NAMALWA (cell line): Measurements from ENCODE around the gene PDZD4.
"Not testable (repeated sequence)": the region's sequence is repeated elsewhere in the genome, so short reads cannot be mapped to it uniquely, and the experiment has no call there.

ENCODE experiments used
- DNase-seq: peaks from one replicate; pipeline ENCODE4 v3.0.0-alpha.2; 2015; ENCODE audit warnings: low spot score

The PDZD4 gene

DNA sequence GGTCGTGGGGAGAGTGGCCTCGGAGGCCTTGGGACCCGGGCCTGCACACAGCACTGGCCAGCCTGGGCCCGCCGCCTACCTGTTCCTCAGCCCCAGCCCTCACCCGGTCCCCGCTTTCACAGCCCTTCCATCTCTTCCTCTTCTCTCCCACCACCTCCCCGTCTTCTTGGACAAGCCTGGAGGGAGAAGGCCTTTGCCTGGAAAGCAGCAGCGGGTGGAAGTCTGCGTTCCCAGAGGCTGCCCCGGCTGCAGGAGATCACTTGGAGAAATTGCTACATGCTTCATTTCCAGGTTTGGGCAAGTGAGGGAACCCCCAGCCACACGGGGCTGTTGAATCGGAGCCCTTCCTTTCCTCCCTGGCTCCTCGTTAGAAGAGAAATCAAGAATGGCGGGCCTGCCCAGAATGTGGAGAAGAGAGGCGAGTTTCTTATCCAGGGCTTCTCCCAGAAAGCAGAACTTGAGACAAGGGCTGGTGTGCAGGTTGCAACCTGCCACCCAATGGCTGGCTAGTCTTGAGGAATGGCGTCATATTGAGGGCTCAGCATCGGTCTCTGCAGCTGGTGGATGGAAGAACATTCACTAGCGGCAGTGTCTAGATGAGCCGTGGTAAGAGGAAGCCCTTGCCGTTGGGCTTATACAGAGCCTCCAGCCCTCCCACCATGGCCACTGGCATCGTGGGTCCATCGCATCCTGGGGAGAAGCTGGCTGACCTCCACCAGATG, 1.2 kb upstream of the PDZD4 start:
- peak; percentile 15 for DNase-seq

DNA sequence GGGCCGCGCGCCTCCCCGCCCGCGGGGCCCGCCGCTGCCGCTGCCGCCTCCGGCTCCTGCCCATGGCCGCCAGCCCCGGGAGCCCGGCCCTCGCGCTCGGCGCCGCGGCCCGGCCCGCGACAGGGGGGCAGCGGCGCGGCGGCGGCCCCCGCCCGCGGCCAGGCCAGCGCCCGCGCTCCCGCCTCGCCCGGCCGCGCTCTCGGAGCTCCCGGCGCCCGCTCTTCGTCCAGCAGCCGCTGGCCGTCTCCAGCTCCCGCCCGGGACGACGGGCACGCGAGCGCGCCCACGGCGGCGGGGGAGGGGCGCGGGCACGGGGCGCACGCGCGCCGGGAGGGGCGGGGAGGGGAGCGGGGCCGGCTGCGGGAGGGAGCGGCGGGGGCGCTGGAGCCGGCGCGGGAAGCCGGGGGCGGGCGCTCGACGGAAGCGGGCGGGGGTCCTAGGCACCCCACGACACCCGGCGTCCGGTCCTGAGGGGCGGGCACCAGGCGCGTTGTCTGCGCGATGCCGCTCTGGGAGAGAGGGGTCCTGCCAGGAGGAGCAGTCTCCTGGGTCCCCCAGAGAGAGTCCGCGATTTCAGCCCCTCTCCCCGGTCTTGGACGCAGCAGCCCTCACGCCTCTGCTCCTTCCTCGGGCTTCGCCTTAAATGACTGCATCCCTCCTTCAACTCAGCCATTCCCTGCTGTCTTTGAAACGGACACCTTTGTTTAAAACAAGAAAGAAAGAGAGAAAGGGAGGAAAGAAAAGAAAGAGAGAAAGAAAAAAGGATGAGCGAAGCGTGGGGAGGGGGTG, 490 bp upstream of the PDZD4 start:
- DNase-seq = no peak

DNA sequence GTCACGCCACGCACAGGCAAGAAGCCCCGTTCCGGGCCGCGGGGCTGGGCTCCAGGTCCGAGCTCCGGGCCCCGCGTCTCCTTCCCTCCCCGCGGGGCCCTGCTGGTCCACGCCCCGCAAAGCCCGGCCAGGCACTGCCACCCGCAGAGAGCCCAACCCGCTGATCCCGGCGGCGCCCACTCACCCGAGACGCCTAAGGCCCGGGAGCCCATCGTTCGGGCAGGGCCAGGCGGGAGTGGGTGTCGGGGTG, 870 bp downstream of the PDZD4 start:
- no peak for DNase-seq

DNA sequence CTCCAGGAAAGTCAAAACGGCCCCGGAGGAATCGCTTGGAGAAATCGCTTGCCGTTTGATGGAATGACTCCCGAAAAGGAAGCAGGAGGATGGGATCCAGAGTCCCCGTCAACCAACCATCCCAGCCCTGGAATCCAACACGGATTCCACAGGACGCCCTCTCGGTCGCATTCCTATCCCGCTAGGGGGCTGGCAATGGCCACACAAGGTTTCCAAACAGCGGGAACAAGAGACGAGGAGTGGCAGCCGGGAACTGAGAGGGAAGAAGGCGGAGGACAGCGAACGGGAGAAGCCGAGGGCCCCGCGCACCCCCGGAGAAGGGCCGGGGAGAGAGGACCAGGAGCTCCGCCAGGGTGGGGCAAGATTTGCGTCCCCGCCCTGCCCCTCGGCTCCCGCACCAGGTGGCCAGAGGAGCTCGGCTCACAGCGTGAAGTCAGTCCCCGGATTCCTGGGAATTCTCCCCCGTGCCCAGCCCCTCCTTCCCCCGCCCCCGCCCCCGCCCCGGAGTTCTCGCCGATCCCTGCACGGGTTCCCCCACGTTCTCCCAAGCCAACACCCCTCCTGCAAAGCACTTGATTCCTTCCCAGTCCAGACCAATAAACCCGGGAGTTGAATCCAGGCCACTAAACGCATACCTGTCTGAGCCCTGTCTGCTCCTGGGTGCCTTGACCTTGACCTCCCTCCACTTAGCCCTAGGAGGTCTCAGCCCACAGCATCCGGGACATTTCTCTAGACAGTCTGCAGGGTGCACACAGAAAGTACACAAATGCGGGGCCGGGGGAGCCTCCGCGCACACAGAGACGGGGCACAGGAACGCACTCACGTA, 1.4 kb downstream of the PDZD4 start:
- no peak for DNase-seq

DNA sequence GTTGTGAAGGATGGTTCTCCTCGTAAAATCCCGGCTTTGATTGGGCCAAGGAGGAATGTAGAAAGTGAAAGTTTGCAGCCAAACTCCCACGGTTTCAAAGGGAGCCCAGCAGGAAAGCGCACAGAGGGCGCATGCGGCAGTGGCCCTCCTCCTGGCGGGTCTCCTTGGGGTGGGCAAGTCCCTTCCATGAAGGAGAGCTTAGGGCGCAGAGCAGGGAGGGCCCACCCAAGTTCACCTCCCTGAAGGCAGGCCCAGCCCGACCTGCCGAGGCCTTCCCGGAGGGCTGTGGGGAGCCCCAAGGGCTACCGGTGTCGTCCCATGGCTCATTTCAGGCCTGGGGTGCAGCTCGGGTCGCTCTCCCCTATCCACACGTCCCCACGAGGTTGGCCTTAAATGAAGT, 2.0 kb downstream of the PDZD4 start:
- DNase-seq = no peak

DNA sequence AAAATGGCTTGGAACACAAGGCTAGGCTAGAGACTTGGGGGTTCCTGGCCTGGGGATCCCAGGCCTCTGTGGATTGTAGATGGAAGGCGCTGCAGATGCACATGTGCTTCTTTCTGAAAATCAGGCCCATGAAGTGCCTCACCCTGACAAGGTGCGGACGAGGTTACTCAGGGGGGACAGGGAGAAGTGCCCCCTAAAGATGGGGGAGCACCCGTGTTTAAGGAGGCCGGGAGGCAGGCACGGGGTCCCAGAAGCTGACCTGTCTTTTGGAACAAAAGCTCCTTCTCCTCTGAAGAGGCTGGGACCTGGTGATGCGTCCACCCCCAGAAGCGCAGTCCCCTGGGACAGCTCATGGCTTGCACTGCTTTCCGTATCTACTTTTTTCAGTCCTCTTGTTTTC, 2.4 kb downstream of the PDZD4 start:
- DNase-seq = no peak

DNA sequence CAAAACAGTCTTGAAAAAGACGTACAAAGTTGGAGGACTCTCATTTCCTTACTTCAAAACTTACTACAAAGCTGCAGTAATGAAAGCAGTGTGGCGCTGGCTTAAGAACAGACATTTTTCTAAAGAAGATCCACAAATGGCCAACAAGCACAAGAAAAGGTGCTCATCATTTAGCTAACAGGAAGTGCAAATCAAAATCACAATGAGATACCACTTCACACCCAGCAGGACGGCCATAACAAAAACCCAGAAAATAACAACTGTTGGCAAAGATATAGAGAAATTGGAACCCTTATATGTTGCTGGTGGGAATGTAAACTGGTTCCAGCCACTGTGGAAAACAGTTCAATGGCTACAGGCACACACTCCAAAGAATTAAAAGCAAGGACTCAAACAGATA, 3.3 kb downstream of the PDZD4 start:
- no peak for DNase-seq

DNA sequence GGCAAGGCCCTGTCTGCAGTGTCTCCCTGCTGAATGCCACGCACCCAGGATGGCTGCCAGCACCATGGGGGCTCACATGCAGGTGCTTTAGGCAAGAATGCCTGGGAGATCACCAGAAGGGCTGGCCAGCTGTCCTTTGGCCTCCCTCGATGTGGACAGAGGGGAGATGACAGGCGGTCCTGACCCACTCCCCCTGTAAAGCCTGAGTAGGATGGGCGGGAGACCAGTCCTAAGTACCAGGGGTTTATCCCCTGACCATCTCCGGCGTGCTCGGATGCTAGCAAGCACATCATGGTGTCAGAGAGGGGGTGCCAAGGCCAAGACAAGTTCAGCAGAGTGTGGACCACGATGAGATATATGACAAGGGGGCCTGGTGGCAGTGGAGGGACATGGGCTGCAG, 5.3 kb downstream of the PDZD4 start:
- DNase-seq = no peak

DNA sequence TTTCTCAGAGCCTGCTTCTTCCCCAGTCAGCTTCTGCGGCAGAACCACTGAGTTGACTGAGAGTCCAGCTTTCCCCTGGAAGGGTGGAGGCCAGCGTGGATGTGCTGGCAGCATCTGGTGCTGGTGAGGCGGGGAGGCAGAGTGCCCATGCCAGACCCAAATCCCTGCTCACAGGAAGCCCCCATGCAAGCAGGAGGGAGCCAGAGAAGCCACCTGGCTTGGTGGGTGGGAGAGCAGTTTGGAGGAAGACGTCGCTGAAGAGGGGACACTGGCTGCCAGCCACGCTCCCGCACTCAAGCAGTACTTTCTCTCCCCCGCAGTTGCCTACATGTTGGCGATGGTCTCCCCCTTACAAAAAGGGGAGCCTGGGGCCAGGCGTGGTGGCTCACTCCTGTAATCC, 6.0 kb downstream of the PDZD4 start:
- no peak for DNase-seq

DNA sequence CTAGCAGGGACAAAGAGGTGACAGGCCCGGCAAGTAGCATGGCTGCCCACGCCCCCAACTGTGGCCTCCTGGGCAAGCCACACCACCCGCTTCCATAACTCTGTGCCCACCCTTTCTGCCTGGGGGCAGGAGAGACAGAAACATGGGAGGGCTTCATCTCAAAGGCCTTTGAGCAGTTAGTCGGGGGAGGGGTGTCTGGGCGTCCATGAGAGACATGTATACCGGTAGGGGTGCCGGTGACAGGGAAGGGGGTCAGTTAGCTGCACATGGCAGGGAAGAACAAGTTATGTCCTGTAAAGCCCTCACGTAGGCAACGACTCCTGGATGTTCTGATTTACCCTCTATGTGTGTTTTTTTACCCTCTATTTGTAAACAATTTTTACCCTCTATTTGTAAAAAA, 9.3 kb downstream of the PDZD4 start:
- no peak for DNase-seq

DNA sequence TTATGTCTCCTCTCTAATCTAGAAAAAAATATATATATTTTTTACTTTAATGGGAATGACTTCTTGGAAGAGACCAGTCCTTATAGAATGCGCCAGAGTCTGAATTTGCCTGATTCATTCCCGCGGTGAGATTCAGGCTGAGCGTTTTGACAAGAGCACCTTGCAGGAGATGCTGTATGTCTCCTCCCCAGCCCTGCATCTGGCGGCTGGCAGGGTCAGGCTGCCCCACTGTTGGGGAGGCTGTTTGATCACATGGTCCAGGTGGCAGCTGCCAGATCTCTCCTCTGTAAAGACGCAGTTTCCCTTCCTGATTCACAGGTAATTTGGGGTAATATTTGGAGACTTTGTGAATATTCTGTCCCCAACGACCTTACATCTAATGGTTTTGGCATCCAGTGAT, 9.7 kb downstream of the PDZD4 start:
- DNase-seq = no peak

DNA sequence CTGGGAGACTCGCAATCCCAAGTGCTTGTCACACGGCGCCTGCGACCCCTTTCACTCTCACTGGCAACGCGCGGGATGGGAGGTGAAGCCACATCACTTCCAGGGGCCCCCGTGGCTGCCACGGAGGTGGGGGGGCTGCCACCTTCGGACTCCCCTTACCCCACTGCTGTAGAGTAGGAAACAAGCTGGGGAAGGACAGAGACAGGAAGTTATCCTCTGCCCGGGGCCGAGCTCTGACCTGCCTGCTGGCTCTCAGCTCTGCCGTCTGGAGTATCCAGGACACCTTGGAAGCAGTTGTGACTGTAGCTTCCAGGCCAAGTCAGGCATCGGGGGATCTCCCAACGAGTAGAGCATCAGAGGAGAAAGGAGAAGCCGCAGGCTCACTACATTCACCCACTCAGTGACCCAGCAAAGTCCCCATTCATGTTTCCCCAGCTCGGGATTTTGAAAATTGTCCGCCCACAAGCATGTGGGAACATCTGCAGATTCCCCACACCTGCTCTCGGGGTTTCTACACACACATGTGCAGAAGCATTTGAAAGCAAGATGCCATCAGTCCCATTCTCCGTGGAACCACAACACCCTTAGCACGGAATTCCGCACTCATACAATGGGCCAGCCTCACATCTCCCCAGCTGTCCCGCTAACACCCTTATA, 10.8 kb downstream of the PDZD4 start:
- no peak for DNase-seq

DNA sequence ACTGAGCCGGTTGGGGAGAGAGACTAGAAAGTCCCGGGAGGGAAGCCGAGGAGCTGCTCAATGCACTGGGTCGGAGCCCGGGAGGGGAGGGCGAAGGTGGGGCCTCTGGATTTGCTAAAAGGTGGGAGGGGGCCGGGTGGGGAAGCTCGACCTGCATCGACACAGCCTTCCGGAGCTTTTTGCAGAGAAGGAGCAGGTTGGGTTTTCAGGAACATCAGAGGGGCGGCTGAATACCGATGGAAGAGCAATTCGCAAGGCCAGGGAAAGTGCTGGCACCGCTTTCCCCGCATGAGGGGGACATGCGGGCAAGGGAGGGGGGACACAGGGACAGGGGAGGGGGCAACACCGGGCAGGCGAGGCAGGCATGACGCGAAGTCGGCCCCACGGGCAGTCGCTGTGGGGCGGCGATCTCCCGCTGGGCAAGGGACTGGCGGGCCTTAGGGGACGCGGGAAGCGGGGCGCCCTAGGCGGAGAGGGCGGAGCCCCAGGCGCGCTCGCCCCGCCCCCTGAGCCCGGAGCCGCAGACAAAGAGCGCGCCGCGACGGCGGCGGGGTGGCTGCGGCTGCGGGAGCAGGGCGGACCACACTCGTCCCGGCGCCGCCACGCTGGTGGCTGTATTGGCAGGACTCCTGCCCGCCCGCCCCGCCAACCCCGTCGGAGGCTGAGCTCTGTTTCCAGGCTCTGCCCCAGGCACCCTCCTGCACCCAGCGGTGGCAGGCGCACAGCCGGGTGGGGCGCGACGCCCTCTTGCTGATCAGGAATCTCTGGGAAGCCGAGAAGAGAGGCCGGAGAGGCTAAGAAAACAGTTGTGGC, 11.6 kb downstream of the PDZD4 start:
- DNase-seq = no peak

DNA sequence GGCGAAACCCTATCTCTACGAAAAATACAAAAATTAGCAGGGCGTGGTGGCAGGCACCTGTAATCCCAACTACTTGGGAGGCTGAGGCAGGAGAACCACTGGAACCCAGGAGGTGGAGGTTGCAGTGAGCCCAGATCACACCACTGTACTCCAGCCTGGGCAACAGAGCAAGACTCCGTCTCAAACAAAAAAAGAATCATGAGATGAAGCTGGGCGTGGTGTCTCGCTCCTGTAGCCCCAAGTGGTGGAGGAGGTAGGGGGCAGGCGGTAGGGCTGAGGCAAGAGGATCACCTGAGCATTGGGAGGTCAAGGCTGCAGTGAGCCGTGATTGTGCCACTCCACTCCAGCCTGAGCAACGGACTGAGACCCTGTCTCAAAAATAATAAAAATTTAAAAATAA, 12.3 kb downstream of the PDZD4 start:
- DNase-seq = not testable (repeated sequence)

DNA sequence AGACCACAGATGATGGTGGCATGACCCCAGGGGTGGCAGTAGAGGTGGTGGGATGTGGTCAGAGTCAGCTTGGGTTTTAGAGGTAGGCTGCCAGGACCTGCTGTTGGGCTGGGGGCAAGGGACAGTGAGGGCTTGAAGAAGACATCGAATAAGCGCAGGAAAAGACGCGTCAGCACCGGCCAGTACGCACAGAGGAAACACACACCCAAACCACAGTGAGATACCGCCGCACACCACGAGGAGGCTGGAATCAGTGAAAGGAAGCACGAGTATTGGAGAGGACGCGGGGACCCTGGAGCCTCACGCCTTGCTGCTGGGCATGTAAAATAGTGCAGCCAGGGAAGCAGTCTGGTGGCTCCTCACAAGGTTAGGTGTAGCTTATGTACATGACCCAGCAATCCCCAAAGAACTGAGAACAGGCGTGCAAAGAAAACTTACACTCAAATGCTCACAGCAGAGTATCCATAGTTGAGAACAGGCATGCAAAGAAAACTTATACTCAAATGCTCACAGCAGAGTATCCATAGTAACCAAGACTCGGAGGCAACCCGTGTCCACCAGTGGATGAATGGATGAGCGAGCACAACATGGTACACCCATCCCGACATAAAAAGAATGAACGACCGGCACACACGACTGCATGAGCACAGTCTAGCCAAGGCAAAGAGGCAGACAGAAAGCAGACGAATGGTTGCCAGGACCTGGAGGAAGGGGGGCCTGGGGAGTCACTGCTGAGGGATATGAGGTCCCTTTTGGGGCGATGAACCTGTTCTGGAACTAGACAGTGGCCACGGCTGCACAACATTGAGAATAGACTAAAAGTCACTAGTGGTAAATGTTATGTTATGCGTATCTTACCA, 13.3 kb downstream of the PDZD4 start:
- peak; percentile 21 for DNase-seq

DNA sequence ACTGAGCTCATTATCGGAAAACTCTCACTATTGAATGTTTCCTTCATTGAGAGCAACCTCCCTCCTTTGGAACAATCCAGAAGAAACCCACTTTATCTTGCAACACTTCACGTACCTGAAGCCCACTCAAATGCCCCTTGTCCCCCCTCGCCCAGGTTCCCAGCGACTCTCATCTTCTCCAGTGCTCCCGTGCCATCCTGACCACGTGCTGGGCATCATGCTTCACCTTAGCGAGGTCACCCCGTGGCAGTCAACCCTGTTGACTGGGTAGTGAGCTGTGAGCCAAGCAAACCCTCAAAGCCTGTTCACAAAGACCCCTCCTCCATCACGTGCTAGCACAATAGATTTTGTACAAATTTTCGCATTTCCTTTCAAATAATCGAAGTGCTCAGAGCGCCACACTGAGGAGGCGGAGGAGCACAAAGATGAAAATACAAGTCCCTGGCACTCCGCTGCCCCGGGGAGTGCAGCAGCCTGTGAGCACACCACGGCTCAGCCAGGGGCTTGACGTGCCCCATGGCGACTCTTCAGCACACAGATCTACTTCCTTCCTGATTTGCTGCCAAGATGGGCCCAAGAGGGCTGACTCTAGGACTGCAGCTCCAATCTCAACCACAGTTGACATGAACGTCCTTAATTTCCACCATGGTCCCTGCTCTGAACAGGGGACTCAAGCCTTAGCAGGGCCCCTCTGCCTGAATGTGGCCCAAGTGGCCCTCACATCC, 15.6 kb downstream of the PDZD4 start:
- DNase-seq = no peak

DNA sequence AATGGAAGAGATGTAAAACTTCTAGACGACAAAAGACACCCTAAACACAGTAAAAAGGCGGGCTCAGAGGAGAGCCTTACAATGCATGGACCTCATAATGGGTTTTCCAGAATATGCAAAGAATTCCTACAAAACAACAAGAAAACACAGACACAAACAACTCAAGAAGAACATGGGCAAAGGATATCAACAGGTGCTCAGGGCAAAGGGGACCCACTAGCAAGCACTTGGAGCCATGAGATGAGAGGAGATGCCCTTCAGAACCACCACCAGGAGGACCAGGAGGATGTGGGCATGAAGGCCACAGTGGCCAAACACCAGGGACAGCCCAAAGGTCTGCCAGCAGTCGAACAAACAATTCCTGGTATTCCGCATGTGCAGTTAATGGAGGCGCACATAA, 17.2 kb downstream of the PDZD4 start:
- DNase-seq = no peak

DNA sequence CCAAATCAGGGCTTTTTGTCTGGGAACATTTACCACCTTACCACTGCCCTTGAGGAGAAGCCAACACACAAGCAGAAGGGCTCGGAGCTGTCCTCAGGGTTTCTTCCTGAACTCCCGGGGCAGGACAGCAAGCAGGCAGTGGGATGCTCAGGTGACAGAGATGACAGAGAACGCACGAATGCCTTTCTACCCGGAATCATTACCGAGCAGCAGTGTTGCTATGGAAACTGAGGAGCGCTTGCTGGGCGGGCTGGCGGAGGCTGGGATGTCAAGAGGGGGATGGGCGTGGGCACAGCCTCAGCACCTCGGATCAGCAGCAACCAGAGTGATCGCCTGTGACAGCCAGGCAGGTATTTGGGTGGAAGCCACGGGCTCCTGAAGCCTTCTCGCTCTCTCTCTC, 18.1 kb downstream of the PDZD4 start:
- DNase-seq = no peak

DNA sequence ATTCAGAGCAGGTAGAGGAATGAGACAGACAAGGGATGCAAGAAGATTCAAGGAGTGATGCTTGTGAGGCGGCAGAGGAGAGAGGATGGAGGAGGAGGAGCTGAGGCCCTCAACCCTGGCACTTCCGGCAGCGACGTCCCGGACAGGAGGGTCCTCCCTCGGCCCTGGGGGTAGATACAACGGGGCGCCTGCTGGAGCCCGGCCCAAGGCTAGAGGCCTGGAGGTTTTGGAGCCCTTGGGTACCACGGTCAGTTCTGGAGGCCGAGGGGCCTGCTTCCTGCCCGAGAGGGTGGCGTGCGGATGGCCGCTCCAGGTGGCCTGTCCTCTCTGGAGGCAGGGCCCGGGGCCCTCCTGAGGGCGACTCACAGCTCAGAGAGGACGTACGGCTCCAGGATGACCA, 22.4 kb downstream of the PDZD4 start:
- no peak for DNase-seq

DNA sequence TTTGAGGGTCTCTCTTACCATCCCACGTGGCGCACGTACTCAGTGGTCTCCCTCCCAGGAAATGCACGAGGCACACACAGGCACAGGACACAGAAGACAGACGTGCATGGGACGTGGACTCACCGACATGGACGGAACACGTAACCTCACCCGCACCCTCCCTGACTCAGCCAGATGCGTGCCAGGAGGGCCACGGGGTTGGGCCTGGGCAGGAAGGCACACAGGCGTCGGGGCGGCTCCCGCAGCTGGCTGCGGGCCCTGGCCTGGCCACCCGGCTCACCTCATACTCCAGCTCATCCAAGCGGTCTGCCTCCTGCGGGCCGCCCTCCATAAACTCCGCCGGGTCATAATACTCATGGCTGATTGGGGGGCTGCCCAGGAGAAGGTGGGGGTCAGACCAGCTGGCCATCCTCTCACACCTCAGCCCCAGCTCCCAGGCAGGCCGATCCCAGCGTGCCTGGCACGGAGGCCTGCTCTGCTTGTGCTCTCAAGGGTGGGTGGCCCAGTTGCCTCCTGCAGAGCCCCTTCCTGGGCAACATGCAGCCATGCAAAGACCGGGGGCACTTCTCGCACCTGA, 23.3 kb downstream of the PDZD4 start:
- no peak for DNase-seq
